Loucy (cell line): Measurements from ENCODE around the gene AFF3.

Experiments used
- H2AFZ ChIP-seq: fragments of 200-600 bp; sonication (generic); 2 replicates; pipeline ENCODE4 v1.6.0; 2016; ENCODE audit warnings: antibody characterized with exemption, mild to moderate bottlenecking, low read length, moderate library complexity
- H3F3A ChIP-seq: fragments of 200-600 bp; 2 replicates; pipeline ENCODE4 v1.6.0; 2016; ENCODE audit warnings: antibody characterized with exemption, low read depth, mild to moderate bottlenecking
- H3K27me3 ChIP-seq: fragments of 200-600 bp; sonication (generic); 2 replicates; pipeline ENCODE4 v1.6.1; 2014; ENCODE audit warnings: low read length, mild to moderate bottlenecking; ENCODE audit not compliant: insufficient read depth, poor library complexity, severe bottlenecking
- H3K36me3 ChIP-seq: fragments of 200-600 bp; sonication (generic); 2 replicates; pipeline ENCODE4 v1.6.1; 2016; ENCODE audit warnings: low read length; ENCODE audit not compliant: insufficient read depth
- H3K4me1 ChIP-seq: fragments of 200-600 bp; sonication (generic); 2 replicates; pipeline ENCODE4 v1.5.1; 2014; ENCODE audit warnings: low read length, mild to moderate bottlenecking; ENCODE audit not compliant: insufficient read depth, poor library complexity, severe bottlenecking
- H3K4me2 ChIP-seq: fragments of 200-600 bp; sonication (generic); 2 replicates; pipeline ENCODE4 v1.6.0; 2014; ENCODE audit warnings: antibody characterized with exemption, low read length, low read depth, mild to moderate bottlenecking; ENCODE audit not compliant: poor library complexity, severe bottlenecking
- H3K4me3 ChIP-seq: fragments of 200-600 bp; sonication (generic); 2 replicates; pipeline ENCODE4 v1.5.1; 2014; ENCODE audit warnings: low read length, mild to moderate bottlenecking, mixed read lengths; ENCODE audit not compliant: poor library complexity, severe bottlenecking
- H3K79me2 ChIP-seq: fragments of 200-600 bp; sonication (generic); 2 replicates; pipeline ENCODE4 v1.6.1; 2014; ENCODE audit warnings: low read length; ENCODE audit not compliant: insufficient read depth
- H3K9ac ChIP-seq: fragments of 200-600 bp; sonication (generic); 2 replicates; pipeline ENCODE4 v1.6.0; 2014; ENCODE audit warnings: mild to moderate bottlenecking, low read depth, low read length, moderate library complexity; ENCODE audit not compliant: poor library complexity, severe bottlenecking
- H3K9me2 ChIP-seq: fragments of 200-600 bp; sonication (generic); replicated peaks from 2 replicates; pipeline ENCODE4 v1.6.1; 2016; ENCODE audit warnings: low read depth, low read length, mixed read lengths
- H3K9me3 ChIP-seq: fragments of 200-600 bp; sonication (generic); 2 replicates; pipeline ENCODE4 v1.6.1; 2014; ENCODE audit warnings: mild to moderate bottlenecking, antibody characterized with exemption, low read length, low read depth; ENCODE audit not compliant: insufficient read depth
- H4K20me1 ChIP-seq: fragments of 200-600 bp; sonication (generic); 2 replicates; pipeline ENCODE4 v1.6.0; 2014; ENCODE audit warnings: antibody characterized with exemption, low read length, mild to moderate bottlenecking; ENCODE audit not compliant: insufficient read depth, poor library complexity, severe bottlenecking
- CTCF ChIP-seq: fragments of 200-600 bp; sonication (generic); conservative IDR thresholded peaks from 2 replicates; pipeline ENCODE4 v1.5.1; 2014; ENCODE audit warnings: mild to moderate bottlenecking, antibody characterized with exemption, low read length
- EZH2phosphoT487 ChIP-seq: fragments of 200-600 bp; IDR thresholded peaks from 2 replicates; pipeline ENCODE4 v1.6.1; 2018; ENCODE audit warnings: antibody characterized with exemption, mild to moderate bottlenecking, moderate library complexity, borderline replicate concordance

Gene AFF3

GRCh38 chr2:99634234-99634633 lies 508.2 kb downstream of the AFF3 start:
- no peaks in the 10 kb centered on the region for H3K4me1 ChIP-seq
- no peak for TF ChIP-seq EZH2phosphoT487
- TF ChIP-seq CTCF, result no peak
- H3K27me3 ChIP-seq, result no peaks in the 10 kb centered on the region
- H3F3A ChIP-seq, result no peaks in the 10 kb centered on the region
- no peaks in the 10 kb centered on the region for H3K9me2 ChIP-seq
- no peak overlapping the region for H2AFZ ChIP-seq
- H3K4me3 ChIP-seq, result no peak overlapping the region
- H3K9ac ChIP-seq, result no peak overlapping the region
- no peaks in the 10 kb centered on the region for H4K20me1 ChIP-seq
- no peaks in the 10 kb centered on the region for H3K79me2 ChIP-seq
- no peak overlapping the region for H3K4me2 ChIP-seq
- peaks cover 3% of the 10 kb centered on the region; the same call in 1 of the 2 replicates for H3K9me3 ChIP-seq
- no peaks in the 10 kb centered on the region for H3K36me3 ChIP-seq

DNA sequence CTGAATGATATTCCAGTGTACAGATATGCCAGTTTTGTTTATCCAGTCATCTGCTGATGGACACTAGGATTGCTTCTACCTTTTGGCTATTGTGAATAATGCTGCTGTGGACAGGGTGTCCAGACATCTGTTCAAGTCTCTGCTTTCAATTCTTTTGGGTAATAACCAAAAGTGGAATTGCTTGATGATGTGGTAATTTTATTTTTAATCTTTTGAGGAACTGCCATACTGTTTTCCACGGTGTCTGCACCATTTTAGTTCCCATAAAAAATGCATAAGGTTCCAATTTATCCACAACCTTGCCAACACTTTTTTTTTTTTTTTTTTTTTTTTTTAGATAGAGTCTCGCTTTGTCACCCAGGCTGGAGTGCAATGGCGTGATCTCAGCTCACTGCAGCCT lies 510.7 kb downstream of the AFF3 start:
- no peak overlapping the region for H2AFZ ChIP-seq
- no peaks in the 10 kb centered on the region for H3K9me2 ChIP-seq
- H3K4me2 ChIP-seq, result no peak overlapping the region
- no peaks in the 10 kb centered on the region for H3K36me3 ChIP-seq
- no peaks in the 10 kb centered on the region for H4K20me1 ChIP-seq
- H3K4me1 ChIP-seq, result no peaks in the 10 kb centered on the region
- H3K27me3 ChIP-seq, result no peaks in the 10 kb centered on the region
- no peak for TF ChIP-seq EZH2phosphoT487
- no peak for TF ChIP-seq CTCF
- H3F3A ChIP-seq, result no peaks in the 10 kb centered on the region
- H3K9me3 ChIP-seq, result peaks cover 3% of the 10 kb centered on the region; the same call in 1 of the 2 replicates
- no peaks in the 10 kb centered on the region for H3K79me2 ChIP-seq
- no peak overlapping the region for H3K9ac ChIP-seq
- no peak overlapping the region for H3K4me3 ChIP-seq

- Histone ChIP-seq H3K27me3 (no peaks in the 10 kb centered on the region), H3K9me2 (no peaks in the 10 kb centered on the region), H3K79me2 (no peaks in the 10 kb centered on the region), H3K4me3 (no peak overlapping the region), H3K36me3 (no peaks in the 10 kb centered on the region), H3K9me3 (peaks cover 3% of the 10 kb centered on the region; the same call in 1 of the 2 replicates), H3F3A (no peaks in the 10 kb centered on the region), H3K4me2 (no peak overlapping the region), H4K20me1 (no peaks in the 10 kb centered on the region), H3K9ac (no peak overlapping the region), H2AFZ (no peak overlapping the region), H3K4me1 (no peaks in the 10 kb centered on the region)
- TF ChIP-seq EZH2phosphoT487 (no peak), CTCF (no peak)
Observed at GRCh38 chr2:99629320-99629719, 513.1 kb downstream of the AFF3 start.
